ENCODE results near the gene TRMT112.

- TF ChIP-seq CTCF (conservative IDR thresholded peaks at IDR 0.05; ENCODE audit: low read depth in 2 of 2) (peak; percentile 54 to 73), JUNB (IDR thresholded peaks at IDR 0.05; ENCODE audit: unreplicated experiment) (no peak), EZH2 (IDR thresholded peaks at IDR 0.05; ENCODE audit: low read depth, unreplicated experiment) (no peak), POLR2AphosphoS5 (IDR thresholded peaks at IDR 0.05; ENCODE audit: low read depth) (no peak), REST (IDR thresholded peaks at IDR 0.05; ENCODE audit: unreplicated experiment) (no peak), EZH2phosphoT487 (IDR thresholded peaks at IDR 0.05; ENCODE audit: unreplicated experiment) (no peak), ZNF331 (CRISPR knock-in tag; IDR thresholded peaks at IDR 0.05; ENCODE audit: low read depth) (no peak), STAT1 (IDR thresholded peaks at IDR 0.05; ENCODE audit: unreplicated experiment) (no peak), CREB1 (CRISPR knock-in tag; IDR thresholded peaks at IDR 0.05; ENCODE audit: low read depth) (no peak)
These were observed 14.4 kb upstream of the TRMT112 start for GRCh38 chr11:64331569-64332371.

All from GM23338 (cell line).